Stomach (tissue), 4 donors: ENCODE measurements around the gene ZNF182.
"Not testable (repeated sequence)": the region's sequence is repeated elsewhere in the genome, so short reads cannot be mapped to it uniquely, and the experiment has no call there.

Experiments used
- EP300 ChIP-seq: sonication (generic); formaldehyde crosslinking; IDR thresholded peaks from one replicate; pipeline ENCODE4 v1.6.1; 2017; ENCODE audit warnings: antibody characterized with exemption
- POLR2A ChIP-seq, 4 donors: fragments of 450-650 bp; IDR thresholded peaks; one replicate each; pipeline ENCODE4 v1.6.1; 2016; ENCODE audit warnings: antibody characterized with exemption in 4 of 4, control low read depth in 2 of 4, mild to moderate bottlenecking in 1 of 4, moderate library complexity in 1 of 4
- TF ChIP-seq, protein P1 (sequence below), 7 experiments: fragments of 450-650 bp in 4 of 7; fragments of 200-600 bp in 3 of 7; sonication (generic) in 3 of 7; IDR thresholded peaks; one replicate each; pipeline ENCODE4 v1.5.1; 2016 to 2019; ENCODE audit warnings: antibody characterized with exemption in 7 of 7, control low read depth in 2 of 7, mild to moderate bottlenecking in 1 of 7

DNA sequence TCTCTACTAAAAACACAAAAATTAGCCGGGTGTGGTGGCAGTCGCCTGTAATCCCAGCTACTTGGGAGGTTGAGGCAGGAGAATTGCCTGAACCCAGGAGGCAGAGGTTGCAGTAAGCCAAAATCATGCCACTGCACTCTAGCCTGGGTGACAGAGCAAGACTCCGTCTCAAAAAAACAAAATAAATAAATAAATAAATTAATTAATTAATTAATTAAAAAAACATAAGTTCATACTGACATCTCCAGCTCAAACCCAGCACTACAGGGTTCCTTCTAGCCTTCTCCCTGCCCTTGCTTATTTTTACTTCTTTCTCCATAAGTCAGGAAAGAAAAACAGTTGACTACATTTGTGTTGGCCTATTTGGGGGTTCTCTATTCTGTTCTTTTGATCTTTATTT lies 71.8 kb downstream of the ZNF182 start:
- TF ChIP-seq, protein P1, sequence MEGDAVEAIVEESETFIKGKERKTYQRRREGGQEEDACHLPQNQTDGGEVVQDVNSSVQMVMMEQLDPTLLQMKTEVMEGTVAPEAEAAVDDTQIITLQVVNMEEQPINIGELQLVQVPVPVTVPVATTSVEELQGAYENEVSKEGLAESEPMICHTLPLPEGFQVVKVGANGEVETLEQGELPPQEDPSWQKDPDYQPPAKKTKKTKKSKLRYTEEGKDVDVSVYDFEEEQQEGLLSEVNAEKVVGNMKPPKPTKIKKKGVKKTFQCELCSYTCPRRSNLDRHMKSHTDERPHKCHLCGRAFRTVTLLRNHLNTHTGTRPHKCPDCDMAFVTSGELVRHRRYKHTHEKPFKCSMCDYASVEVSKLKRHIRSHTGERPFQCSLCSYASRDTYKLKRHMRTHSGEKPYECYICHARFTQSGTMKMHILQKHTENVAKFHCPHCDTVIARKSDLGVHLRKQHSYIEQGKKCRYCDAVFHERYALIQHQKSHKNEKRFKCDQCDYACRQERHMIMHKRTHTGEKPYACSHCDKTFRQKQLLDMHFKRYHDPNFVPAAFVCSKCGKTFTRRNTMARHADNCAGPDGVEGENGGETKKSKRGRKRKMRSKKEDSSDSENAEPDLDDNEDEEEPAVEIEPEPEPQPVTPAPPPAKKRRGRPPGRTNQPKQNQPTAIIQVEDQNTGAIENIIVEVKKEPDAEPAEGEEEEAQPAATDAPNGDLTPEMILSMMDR (IDR thresholded peaks at IDR 0.05), result not testable (repeated sequence)
- TF ChIP-seq POLR2A (IDR thresholded peaks at IDR 0.05); EP300: not testable (repeated sequence)
